ENCODE data around the gene GPX5. TPM values are rescaled to one million over a fixed set of nuclear protein-coding genes. Genes with fewer than 3 reads are reported as not detected.
"Not testable (repeated sequence)": the region's sequence is repeated elsewhere in the genome, so short reads cannot be mapped to it uniquely, and the experiment has no call there.

GPX5 gene
- total RNA-seq, 1 donor = not detected

DNA sequence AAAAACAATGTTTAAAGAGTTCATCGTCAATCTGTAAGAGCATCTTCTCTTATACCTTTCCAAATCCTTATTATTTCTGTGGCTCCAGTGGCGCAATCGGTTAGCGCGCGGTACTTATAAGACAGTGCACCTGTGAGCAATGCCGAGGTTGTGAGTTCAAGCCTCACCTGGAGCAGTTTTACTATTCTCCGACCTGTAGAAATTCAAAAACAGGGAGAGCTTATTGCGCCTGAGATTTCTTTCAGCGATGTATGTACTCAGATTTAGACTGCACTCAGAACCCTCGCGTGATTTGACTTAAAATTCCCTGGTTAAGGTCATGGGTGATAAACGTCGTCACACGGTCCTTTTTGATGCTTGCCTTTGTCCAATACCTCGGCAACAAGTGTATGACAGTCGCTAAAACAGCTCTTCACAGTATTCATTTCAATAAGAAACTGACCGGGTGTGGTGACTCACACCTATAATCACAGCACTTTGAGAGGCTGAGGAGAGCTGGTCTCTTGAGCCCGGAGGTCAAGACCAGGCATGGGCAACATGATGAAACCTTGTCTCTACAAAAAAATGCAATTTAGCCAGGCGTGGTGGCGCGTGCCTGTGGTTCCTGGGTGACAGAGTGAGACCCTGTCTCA, 11.9 kb downstream of the GPX5 start:
- H3K4me1 ChIP-seq (ENCODE audit: insufficient read depth, low read length) = peaks cover 5% of the 10 kb centered on the region
- no peaks in the 10 kb centered on the region for H3K9me3 ChIP-seq (ENCODE audit: low read depth, low read length)
- H3K27me3 ChIP-seq (ENCODE audit: insufficient read depth, low read length) = peaks cover 65% of the 10 kb centered on the region
- no peak overlapping the region for H3K4me3 ChIP-seq (ENCODE audit: low read length)

DNA sequence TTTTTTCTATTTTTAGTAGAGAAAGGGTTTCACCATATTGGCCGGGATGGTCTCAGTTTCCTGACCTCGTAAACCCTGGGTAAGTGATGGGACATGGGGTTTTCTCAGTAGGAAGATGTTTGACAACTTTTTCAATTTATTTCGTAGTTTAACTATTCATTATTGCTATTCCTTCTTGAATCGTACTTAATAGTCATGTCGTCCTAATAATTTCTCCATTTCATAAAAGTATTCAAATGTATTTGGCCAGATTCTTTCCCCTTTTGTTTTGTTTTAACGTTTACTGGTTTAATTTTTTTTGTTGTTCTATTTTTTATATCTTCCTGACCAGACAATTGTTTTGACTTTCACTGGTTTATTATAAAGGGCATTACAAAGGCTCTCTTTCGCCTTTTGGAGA, 16.3 kb downstream of the GPX5 start:
- peaks cover 76% of the 10 kb centered on the region for H3K27me3 ChIP-seq (ENCODE audit: insufficient read depth, low read length)
- no peak overlapping the region for H3K4me3 ChIP-seq (ENCODE audit: low read length)
- peaks cover 16% of the 10 kb centered on the region for H3K4me1 ChIP-seq (ENCODE audit: insufficient read depth, low read length)

DNA sequence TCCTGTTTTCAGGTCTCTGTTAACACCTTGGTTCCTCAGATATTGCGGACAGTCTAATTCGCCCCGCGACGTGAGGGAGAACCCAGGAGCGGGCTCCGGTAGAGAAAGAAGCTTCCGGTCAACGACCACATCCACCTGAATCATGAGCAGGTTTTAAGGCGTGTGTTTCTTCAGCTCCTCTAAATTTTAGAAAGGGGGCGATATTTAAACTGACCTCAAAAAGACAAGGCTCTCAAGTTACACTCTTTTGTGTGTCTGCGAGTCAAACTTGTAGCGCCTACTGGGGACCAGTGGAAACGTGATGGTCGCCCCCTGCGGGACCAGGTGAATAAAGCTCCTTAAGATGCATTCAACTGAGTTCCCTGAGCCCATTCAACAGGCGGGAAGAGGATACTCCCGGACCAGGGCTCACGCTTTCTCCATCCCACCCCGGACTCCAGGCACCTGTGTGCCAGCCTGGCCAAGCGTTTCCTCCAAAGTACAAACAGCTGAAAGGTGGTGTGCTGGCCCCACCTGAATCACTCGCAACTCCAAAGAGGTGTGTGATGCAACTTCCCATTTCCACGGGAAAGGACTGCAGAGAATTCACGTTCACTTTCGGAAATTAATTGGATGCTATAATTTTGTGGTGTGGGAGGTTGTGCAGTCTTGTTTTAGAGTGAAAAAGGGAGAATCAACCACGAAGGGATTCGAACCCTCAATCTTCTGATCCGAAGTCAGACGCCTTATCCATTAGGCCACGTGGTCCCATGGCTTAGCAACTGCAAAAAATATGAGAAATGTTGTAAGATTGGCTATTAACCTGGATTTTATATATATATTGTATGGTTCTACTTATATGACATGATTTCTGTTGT, 17.0 kb downstream of the GPX5 start:
- peaks cover 74% of the 10 kb centered on the region for H3K27me3 ChIP-seq (ENCODE audit: insufficient read depth, low read length)
- no peaks in the 10 kb centered on the region for H3K9me3 ChIP-seq (ENCODE audit: low read depth, low read length)
- peak overlapping the region; percentile 28 for H3K4me3 ChIP-seq (ENCODE audit: low read length)
- peaks cover 16% of the 10 kb centered on the region for H3K4me1 ChIP-seq (ENCODE audit: insufficient read depth, low read length)

More for the DNA sequence above, 16.3 kb downstream of the GPX5 start:
- H3K9me3 ChIP-seq (ENCODE audit: low read depth, low read length) = no peaks in the 10 kb centered on the region

DNA sequence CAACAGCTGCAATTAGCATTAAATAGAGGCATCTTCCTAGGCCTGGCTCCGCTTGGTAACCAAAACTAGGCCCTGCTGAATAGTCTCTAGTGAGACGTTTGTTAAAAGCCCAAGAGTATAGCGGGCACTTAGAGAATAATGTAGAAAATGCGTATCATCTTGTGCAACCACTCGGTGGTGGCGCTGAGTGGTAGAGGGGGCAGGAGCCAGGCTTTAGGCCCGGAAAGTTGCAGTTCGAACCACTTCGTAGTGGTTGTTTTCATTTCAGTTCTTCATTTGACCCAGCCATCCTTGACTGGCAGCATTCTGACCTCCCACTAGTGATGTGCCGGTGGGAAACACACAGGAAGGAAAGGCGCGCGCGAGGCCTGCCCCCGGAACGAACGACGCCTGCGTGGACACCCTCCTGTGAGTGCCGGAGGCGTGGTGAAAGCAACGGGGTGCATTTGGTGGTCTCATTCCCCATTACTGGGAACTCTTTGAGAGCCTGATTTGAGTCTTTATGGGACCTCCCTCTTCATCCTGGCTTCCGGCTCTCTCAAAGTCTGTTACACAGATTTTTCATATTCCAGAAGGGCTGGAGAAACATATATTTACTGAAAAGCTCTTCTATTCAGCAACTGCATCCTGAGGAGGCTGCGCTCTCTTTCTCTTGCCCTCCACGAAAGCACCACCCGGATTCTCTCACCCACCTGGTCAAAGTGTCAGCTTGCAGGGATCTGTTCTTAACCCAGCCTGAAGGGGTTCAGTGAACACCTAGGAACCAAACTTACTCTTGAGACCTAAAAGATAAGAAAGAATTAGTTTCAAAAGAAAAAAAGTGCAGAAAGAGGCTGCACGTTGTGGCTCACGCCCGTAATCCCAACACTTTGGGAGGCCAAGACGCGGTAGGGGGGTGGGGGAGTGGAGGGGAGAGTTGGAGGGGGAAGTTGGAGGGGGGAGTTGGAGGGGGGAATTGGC, 18.2 kb downstream of the GPX5 start:
- H3K4me3 ChIP-seq (ENCODE audit: low read length) = peak overlapping the region; percentile 14
- H3K4me1 ChIP-seq (ENCODE audit: insufficient read depth, low read length) = peaks cover 16% of the 10 kb centered on the region
- no peaks in the 10 kb centered on the region for H3K9me3 ChIP-seq (ENCODE audit: low read depth, low read length)
- peaks cover 68% of the 10 kb centered on the region for H3K27me3 ChIP-seq (ENCODE audit: insufficient read depth, low read length)

DNA sequence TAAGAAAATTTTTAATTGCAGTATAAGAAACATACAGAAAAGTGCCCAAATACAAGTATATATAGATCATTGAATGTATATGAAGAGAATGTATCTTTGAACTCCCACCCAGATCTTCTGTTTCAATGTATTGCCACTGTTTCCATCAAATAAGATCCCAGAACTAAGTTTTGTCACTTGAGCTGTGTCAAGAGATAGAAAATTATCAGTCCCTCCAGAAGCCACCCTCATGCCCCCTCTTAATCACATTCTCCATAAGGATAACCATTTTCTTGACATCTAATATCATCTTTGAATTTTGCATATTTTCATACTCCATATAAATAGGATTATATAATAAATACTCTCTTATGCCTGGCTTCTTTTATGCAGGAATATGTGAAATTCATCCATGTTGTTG, 20.3 kb downstream of the GPX5 start:
- H3K9me3 ChIP-seq (ENCODE audit: low read depth, low read length) = no peaks in the 10 kb centered on the region
- H3K4me3 ChIP-seq (ENCODE audit: low read length) = no peak overlapping the region
- H3K4me1 ChIP-seq (ENCODE audit: insufficient read depth, low read length) = peaks cover 16% of the 10 kb centered on the region
- H3K27me3 ChIP-seq (ENCODE audit: insufficient read depth, low read length) = peaks cover 61% of the 10 kb centered on the region

DNA sequence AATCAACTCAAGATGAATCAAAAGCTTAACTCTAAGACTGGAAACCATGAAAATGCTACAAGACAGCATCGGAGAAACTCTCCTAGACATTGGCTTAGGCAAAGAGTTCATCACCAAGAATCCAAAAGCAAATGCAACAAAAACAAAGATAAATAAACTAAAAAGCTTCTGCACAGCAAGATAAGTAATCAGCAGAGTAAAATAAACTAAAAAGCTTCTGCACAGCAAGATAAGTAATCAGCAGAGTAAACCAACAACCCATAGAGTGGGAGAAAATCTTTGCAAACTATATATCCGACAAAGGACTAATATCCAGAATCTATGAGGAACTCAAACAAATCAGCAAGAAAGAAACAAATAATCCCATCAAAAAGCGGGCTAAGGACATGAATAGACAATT, 21.3 kb downstream of the GPX5 start:
- H3K4me3 ChIP-seq (ENCODE audit: low read length); H3K9me3 ChIP-seq (ENCODE audit: low read depth, low read length): not testable (repeated sequence)
- Histone ChIP-seq H3K27me3 (ENCODE audit: insufficient read depth, low read length) (peaks cover 51% of the 10 kb centered on the region), H3K4me1 (ENCODE audit: insufficient read depth, low read length) (peaks cover 16% of the 10 kb centered on the region)

DNA sequence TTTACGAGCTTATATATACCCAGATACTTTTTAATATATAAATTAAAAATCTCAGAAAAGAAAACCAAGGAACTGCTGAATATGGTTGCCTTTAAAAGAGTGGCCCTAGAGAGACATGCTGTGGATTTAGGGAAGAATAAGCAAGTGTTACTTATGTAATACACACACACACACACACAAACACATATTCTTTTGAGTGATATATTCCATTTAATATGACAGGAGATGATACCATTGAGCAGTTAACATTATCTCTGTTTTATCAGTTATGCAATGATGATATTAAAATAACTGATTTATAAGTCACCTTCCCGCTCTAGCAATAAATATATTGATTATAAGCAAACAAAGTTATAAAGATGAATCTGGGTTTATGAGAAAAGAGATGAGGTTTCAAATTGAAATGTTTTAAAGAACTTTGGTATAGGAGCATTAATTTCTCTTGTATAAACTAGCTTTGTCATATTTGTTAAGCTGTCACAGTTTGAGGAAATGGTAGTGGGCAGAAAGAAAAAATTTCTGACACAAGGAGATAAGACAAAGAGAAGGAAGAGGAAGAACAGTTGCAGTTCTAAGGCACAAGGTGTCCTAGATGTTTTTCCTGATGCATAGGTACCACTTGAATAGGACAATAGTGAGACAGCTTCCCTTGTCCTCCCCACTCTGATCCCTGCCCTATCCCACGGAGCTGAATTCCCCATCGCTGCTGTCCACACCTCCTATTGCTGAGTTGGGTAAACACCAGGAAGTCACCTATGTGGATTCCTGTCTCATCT, 26.4 kb downstream of the GPX5 start:
- Histone ChIP-seq H3K9me3 (ENCODE audit: low read depth, low read length) (no peaks in the 10 kb centered on the region), H3K4me3 (ENCODE audit: low read length) (no peak overlapping the region), H3K27me3 (ENCODE audit: insufficient read depth, low read length) (peaks cover 47% of the 10 kb centered on the region), H3K4me1 (ENCODE audit: insufficient read depth, low read length) (no peaks in the 10 kb centered on the region)

DNA sequence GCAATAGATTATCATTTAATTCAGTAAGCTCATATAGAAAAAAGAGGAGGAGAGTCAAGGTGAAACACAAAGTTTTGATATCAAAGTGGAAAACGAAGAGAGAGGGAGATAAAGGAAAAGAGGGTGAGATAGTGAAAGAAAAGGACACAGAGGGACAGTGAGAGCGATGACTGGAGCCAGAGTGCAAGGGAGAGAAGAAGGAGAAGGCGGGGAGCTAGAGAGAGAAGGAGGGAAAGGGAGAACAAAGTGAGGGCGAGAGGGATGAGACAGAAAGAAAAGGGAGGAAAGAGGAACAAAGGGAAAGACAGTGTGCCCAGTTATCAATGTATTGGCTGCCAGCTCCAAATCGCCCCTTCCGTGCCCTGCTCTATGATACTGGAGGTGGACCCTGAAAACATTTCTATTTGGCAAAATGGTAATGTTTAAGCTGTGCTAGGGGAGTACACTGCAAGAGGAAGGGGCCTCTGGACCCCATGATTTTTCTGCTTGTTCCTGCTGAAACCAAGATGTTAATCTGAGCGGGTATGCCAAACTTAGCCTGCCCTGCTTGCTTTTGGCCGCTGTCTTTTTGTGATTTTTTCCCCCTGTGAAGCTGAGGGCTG, 27.8 kb downstream of the GPX5 start:
- Histone ChIP-seq H3K9me3 (ENCODE audit: low read depth, low read length) (no peaks in the 10 kb centered on the region), H3K27me3 (ENCODE audit: insufficient read depth, low read length) (peaks cover 37% of the 10 kb centered on the region), H3K4me3 (ENCODE audit: low read length) (no peak overlapping the region), H3K4me1 (ENCODE audit: insufficient read depth, low read length) (no peaks in the 10 kb centered on the region)

DNA sequence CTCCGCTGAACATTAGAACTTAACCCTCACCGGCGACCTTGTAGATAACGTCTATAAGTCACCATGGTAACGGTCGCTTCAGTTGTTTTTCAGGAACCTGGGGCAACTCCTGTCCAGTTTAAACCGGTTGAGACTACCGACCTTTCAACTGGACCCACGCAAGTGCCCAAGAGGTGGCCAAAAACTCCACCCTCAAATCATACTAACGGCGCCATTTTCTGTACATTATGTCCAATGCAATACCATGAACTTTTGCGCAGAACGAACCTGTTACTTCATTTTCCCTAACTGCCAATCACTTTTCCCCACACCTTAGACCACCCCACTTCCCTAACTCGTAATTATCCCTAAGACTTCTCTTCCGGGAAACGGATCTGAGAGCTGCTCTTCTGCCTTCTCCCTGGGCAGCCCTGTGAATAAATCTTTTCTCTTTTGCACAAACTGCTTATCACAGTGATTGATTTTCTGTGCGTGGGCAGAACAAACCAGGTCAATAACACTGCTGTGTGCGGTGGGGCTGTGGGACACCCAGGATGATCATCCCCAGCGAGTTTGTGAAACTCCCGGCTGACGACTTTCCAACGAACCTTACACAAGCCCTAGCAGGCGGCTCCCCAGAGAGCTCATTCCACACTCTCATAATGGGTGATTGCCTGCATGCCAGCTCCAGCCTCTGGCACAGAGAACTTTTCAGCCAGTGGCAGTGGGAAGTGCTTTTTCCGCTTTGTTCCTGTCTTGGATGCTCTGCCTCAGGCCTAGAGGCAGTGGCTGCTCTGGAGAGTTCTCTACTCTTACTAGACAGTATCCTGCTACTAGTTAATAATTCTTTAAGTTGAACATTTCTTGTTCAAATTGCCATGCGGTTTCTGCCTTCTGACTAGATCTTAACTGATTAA, 28.6 kb downstream of the GPX5 start:
- Histone ChIP-seq H3K9me3 (ENCODE audit: low read depth, low read length) (no peaks in the 10 kb centered on the region), H3K27me3 (ENCODE audit: insufficient read depth, low read length) (peaks cover 40% of the 10 kb centered on the region), H3K4me1 (ENCODE audit: insufficient read depth, low read length) (no peaks in the 10 kb centered on the region), H3K4me3 (ENCODE audit: low read length) (no peak overlapping the region)

DNA sequence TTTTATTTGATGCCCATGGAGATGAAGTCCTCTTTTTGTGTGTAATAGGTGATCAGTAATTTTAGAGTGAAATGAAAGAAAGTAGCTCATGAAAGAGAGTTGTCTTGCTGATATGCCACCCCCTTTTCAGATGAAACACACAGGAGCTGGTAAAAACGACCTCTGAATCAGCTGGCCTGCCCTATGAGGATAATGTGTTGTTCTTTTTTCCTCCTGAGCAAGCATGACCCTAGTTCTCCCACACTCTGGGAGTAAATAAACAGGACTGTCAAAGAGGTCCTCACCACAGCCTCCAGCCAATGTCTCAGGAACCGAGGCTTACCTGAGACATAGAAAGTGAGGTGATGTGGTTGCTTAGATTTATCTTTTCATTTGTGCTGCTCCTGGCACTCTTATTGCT, 29.5 kb downstream of the GPX5 start:
- Histone ChIP-seq H3K9me3 (ENCODE audit: low read depth, low read length) (no peaks in the 10 kb centered on the region), H3K27me3 (ENCODE audit: insufficient read depth, low read length) (peaks cover 40% of the 10 kb centered on the region), H3K4me3 (ENCODE audit: low read length) (no peak overlapping the region), H3K4me1 (ENCODE audit: insufficient read depth, low read length) (no peaks in the 10 kb centered on the region)

DNA sequence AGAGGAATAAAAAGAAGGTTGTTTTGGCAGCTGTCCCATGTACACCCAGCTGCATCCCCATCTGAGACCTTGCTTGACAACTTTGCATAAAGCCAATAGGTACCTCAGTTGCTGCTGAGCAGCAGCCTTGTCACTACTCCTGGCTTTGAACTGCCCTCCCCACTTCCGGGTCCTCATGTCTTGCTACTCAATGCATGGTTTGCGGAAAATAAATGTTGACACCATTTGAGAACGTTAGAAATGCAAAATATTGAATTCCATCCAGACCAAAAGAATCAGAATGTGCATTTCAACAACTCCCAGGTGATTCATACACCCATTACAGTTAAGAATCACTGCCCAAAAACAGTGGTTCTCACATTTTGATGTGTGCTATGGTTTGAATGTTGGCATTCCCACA, 32.9 kb downstream of the GPX5 start:
- H3K4me1 ChIP-seq (ENCODE audit: insufficient read depth, low read length) = no peaks in the 10 kb centered on the region
- H3K4me3 ChIP-seq (ENCODE audit: low read length) = no peak overlapping the region
- peaks cover 26% of the 10 kb centered on the region for H3K27me3 ChIP-seq (ENCODE audit: insufficient read depth, low read length)
- H3K9me3 ChIP-seq (ENCODE audit: low read depth, low read length) = no peaks in the 10 kb centered on the region

DNA sequence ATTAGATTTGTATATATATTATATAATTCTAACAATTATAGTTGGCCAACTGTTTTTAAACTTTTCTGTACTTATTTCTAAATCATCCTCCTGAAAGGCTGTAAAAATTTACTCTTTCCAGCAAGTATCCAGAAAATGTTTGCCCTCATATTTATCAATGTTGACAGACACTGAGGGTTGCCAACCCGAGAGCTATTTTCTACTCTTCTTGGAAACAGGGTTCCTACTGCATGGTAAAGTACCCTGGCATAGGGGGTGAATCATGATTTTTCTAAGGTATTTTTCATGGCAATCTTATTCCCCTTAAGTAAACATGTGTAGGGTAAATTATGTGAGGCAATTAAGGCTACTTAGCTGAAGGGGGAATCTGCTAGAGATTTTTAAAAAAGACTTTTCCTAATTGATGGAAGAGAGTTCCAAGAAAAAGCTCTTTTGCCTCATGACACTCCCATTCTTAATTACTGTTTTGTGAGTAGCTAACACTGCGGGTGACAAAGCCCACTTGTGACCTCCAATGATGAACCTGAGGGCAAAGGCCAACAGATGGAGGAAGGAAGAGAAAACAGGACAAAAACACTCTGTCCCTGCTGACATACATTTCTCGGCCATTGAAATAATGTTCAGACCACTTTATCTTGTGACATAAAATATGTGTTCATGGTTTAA, 37.9 kb downstream of the GPX5 start:
- Histone ChIP-seq H3K4me1 (ENCODE audit: insufficient read depth, low read length) (no peaks in the 10 kb centered on the region), H3K27me3 (ENCODE audit: insufficient read depth, low read length) (peaks cover 13% of the 10 kb centered on the region), H3K4me3 (ENCODE audit: low read length) (no peak overlapping the region), H3K9me3 (ENCODE audit: low read depth, low read length) (no peaks in the 10 kb centered on the region)
